KOPT-K1 (cell line): ENCODE data around the gene LPCAT2.

ENCODE experiments used
- H3K27ac ChIP-seq: fragments of 200-600 bp; sonication (generic); 2 replicates; pipeline ENCODE4 v1.5.1; 2016; ENCODE audit warnings: antibody characterized with exemption, mild to moderate bottlenecking, low read depth, low read length; ENCODE audit not compliant: poor library complexity, severe bottlenecking
- H3K36me3 ChIP-seq: fragments of 200-600 bp; sonication (generic); 2 replicates; pipeline ENCODE4 v1.5.1; 2017; ENCODE audit warnings: antibody characterized with exemption, mild to moderate bottlenecking, low read length, moderate library complexity; ENCODE audit not compliant: insufficient read depth
- H3K9me3 ChIP-seq: fragments of 200-600 bp; sonication (generic); 2 replicates; pipeline ENCODE4 v1.5.1; 2017; ENCODE audit warnings: antibody characterized with exemption, low read length, mild to moderate bottlenecking; ENCODE audit not compliant: insufficient read depth, poor library complexity, severe bottlenecking

The LPCAT2 gene

DNA sequence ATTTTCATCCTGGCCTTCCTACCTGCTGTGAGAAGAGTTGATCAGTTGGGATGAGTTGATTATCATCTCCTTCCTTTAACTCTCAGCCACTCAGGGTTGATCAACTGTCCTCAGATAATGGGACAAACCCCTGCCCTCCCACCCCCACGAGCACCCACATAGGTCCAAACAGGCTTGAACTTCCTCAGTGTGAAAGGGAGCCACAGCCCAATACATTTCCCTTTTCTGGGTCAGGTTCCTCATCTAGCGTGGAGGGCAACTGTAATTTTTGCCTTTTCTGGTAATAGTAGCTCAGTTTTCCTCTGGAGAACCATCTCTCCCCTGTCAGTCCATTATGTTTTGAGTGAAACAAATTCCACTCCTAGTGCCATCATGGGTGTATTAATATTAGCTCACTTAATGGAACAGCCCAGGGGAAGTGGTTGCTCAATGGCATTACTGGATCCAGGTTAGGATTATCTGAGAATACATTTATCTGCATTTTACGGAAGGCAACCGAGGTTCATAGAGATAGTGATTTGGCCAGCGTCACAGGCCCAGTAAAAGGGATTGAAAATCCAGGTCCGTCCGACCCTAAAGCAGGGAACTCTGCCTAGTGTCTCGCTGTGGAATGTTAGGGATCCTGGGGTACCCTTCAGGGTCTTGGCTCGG lies 476 bp upstream of the LPCAT2 start:
- Histone ChIP-seq H3K27ac (no peak overlapping the region), H3K36me3 (no peaks in the 10 kb centered on the region), H3K9me3 (peaks cover 14% of the 10 kb centered on the region)

- Histone ChIP-seq H3K36me3 (no peaks in the 10 kb centered on the region), H3K27ac (no peak overlapping the region), H3K9me3 (peaks cover 17% of the 10 kb centered on the region)
Observed at GRCh38 chr16:55510185-55510805, 1.4 kb downstream of the LPCAT2 start.

DNA sequence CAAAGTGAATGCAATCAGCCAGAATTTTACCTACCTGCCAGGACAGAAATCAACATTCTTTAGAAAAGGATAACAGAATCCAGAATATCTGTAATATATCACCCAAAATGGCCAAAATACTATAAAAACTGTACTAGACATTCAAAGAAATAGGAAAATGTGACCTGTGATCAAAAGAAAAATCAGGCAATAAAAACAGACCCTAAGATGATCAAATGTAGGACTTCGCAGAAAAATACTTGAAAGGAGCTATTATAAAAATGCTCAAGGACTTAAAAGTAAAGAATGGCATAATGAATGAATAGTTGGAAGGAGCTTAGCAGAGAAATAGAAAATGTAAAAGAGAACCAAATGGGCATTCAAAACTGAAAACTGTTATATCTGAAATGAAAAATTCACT lies 4.1 kb downstream of the LPCAT2 start:
- Histone ChIP-seq H3K27ac (no peak overlapping the region), H3K9me3 (peaks cover 17% of the 10 kb centered on the region), H3K36me3 (no peaks in the 10 kb centered on the region)

GRCh38 chr16:55513616-55514015 lies 4.7 kb downstream of the LPCAT2 start:
- peaks cover 17% of the 10 kb centered on the region for H3K9me3 ChIP-seq
- no peaks in the 10 kb centered on the region for H3K36me3 ChIP-seq
- no peak overlapping the region for H3K27ac ChIP-seq

- Histone ChIP-seq H3K27ac (no peak overlapping the region), H3K9me3 (peaks cover 17% of the 10 kb centered on the region), H3K36me3 (no peaks in the 10 kb centered on the region)
Observed at GRCh38 chr16:55515111-55515510, 6.2 kb downstream of the LPCAT2 start.

- Histone ChIP-seq H3K36me3 (no peaks in the 10 kb centered on the region), H3K27ac (no peak overlapping the region), H3K9me3 (peaks cover 4% of the 10 kb centered on the region)
Observed at GRCh38 chr16:55521792-55522191, 12.9 kb downstream of the LPCAT2 start.

DNA sequence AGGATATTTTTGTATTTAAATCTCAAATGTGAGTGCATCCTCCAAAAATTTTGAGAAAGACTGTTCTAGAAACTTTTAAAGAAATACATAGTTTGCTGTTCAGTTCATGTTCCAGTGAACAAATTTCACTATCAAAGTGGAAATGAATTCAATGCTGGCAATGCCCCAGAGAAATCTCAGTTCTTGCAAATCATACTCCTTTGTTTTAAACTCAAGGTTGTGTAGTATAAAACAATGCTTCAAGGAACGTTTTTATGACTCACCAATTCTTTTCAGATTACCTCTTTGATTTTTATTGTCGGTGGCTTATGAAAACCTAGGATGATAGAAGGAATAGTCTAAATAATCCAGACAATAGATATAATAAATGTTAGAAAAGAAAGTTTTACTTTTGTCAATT lies 17.6 kb downstream of the LPCAT2 start:
- Histone ChIP-seq H3K27ac (no peak overlapping the region), H3K9me3 (peaks cover 4% of the 10 kb centered on the region), H3K36me3 (no peaks in the 10 kb centered on the region)

DNA sequence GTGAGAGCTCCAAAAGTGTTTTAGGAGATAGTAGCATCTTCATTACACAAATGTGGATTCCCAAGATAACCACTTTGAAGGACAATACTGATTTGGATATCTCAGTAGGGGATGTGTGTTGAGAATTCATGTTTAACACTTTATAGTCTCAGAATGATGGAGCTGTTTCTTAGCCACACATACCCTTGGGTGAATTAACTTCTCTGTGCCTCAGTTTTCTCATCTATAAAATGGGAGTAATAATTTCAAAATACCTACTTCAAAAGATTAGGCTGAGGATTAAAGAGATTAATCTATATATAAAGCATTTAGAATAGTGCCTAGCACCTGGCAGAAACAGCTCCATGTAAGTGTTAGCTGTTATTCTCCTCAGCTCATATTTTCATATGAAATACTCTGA lies 19.0 kb downstream of the LPCAT2 start:
- Histone ChIP-seq H3K36me3 (no peaks in the 10 kb centered on the region), H3K9me3 (no peaks in the 10 kb centered on the region), H3K27ac (no peak overlapping the region)

- H3K9me3 ChIP-seq: no peaks in the 10 kb centered on the region
- no peaks in the 10 kb centered on the region for H3K36me3 ChIP-seq
- H3K27ac ChIP-seq: no peak overlapping the region
Observed at GRCh38 chr16:55529018-55529417, 20.1 kb downstream of the LPCAT2 start.

DNA sequence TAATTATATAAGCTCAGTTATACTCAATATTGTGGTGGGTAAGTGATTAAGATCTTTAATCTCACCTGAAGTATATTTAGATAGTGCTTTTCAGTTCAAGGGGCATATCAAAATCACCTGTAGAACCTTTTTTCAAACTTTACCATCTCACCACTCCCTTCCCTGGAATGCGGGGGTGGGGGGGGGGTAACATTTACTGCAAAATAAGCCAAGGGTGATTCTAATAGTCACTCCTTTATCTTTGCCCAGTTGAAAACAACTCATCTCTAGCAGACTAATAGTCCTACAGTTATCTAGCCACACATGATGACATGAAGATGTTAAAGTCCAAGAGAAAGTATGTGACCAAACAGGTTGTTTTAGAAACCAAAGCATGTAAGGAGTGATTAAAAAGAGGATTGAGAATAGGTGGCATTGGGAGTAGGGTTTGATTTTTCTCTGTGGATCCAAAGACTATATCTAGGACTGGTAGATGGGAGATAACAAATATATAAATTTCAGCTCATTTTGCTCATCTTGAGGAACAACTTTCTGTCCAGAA lies 21.5 kb downstream of the LPCAT2 start:
- Histone ChIP-seq H3K9me3 (no peaks in the 10 kb centered on the region), H3K36me3 (no peaks in the 10 kb centered on the region), H3K27ac (no peak overlapping the region)

DNA sequence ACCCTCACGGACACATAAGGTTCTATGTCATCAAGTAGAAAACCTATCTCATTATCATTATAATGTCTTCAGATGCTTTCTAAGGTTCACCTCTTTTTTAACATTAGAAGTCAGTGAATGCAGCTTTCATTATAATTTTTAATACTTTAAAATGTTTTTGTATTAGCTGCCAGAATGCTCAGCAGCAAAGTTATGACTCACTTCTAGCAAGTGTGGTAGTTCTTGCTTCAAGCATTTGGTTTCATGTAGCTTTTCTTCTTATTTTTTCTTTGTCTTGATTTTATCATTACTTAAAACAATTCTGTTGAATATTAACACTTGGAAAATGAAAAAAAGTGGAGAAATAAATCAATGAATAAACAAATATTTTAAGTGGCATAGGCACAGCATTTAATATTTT lies 23.4 kb downstream of the LPCAT2 start:
- no peaks in the 10 kb centered on the region for H3K9me3 ChIP-seq
- H3K36me3 ChIP-seq: no peaks in the 10 kb centered on the region
- no peak overlapping the region for H3K27ac ChIP-seq

DNA sequence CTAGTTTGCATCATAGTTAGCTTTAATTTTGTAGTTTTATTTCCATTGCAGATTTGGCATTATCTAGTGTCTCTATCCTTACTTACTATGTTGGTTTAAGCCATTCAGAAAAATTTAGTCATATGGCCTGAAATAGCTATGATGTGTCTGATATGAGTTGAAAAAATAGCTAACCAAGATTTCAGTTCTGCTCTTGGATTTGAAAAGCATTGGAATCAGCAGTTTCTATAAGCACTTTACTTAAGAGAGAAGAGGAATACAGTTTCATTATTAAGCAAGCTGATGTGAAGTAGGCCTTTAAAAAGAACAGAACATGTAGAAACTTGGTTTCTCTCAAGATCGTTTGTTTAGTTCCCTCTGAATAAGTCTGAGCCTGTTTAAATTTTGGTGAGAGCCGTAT lies 25.9 kb downstream of the LPCAT2 start:
- Histone ChIP-seq H3K27ac (no peak overlapping the region), H3K9me3 (no peaks in the 10 kb centered on the region), H3K36me3 (no peaks in the 10 kb centered on the region)

- H3K36me3 ChIP-seq: no peaks in the 10 kb centered on the region
- no peak overlapping the region for H3K27ac ChIP-seq
- no peaks in the 10 kb centered on the region for H3K9me3 ChIP-seq
Observed at GRCh38 chr16:55539049-55539448, 30.2 kb downstream of the LPCAT2 start.

GRCh38 chr16:55539488-55539887 lies 30.6 kb downstream of the LPCAT2 start:
- Histone ChIP-seq H3K9me3 (no peaks in the 10 kb centered on the region), H3K36me3 (no peaks in the 10 kb centered on the region), H3K27ac (no peak overlapping the region)

DNA sequence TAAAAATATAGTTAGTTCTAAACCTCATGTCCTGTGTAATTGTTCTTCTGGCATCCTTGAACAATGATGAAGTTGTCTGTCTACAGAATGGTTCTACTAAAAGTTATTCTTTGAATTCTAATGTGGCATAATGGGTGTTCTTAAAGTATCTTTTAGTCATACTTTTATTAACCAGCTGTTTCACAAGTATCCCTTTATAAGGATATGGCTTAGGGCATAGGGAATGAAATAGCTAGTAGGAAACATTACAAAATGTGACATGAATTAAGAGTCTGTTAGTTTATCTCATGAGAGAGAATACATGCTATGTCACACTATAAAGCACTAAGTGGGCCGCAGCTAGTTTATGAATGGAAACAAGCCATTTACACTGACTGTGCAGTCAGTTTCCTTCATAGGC lies 31.3 kb downstream of the LPCAT2 start:
- H3K9me3 ChIP-seq: no peaks in the 10 kb centered on the region
- H3K36me3 ChIP-seq: no peaks in the 10 kb centered on the region
- H3K27ac ChIP-seq: no peak overlapping the region

- Histone ChIP-seq H3K9me3 (no peaks in the 10 kb centered on the region), H3K36me3 (no peaks in the 10 kb centered on the region), H3K27ac (no peak overlapping the region)
Observed at GRCh38 chr16:55542459-55543082, 33.7 kb downstream of the LPCAT2 start.
